Measurements from ENCODE around the gene PIK3CB. TPM values are rescaled to one million over a fixed set of nuclear protein-coding genes. Genes with fewer than 3 reads are reported as not detected.

Gene PIK3CB
- total and polyA plus RNA-seq, 10 of the 15 experiments (the other 5 are each of a cell fraction or from before 2014, with no cell fraction given), result 5.0 to 18.4 (median 10.4) TPM

DNA sequence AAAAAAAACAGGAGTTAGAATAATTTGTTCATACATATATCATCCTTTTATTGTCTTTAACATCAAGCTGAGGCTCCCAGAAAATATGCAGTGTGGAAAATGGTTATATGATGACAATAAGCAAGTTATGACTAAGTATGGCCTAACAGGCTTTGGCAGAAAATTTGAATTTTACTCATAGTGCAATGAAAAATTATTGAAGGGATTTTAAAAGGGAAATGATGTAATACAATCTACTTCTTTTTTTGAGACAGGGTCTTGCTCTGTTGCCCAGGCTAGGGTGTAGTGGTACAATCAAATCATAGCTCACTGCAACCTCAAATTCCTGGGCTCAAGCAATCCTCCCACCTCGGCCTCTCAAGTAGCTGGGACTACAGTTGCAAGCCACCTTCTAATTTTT is 147.5 kb downstream of the PIK3CB start:
- H3K27ac ChIP-seq (ENCODE audit: control insufficient read depth, insufficient read depth), result peak overlapping the region; percentile 53; the same call in 1 of the 2 replicates
- no peak overlapping the region for H3K9ac ChIP-seq (ENCODE audit: control insufficient read depth, insufficient read depth, low read length)
- H2AFZ ChIP-seq (ENCODE audit: control insufficient read depth, low read depth, low read length), result no peak overlapping the region
- POLR2A ChIA-PET, result interaction anchor here (0.6 to 1.7 kb wide), 5 partner anchors 41 to 204 kb away, joined by 3 to 6 read pairs (median 4); no protein-coding TSS in a partner anchor
- H3K36me3 ChIP-seq (ENCODE audit: control insufficient read depth in 2 of 2, insufficient read depth in 2 of 2, low read length in 1 of 2), result peaks cover 0 to 7% of the 10 kb centered on the region in 2 experiments; a peak in 1 of 4 replicates
- peaks cover 14% of the 10 kb centered on the region for H3K4me1 ChIP-seq (ENCODE audit: control insufficient read depth, insufficient read depth, low read length)
- no peak for TF ChIP-seq MYC (IDR thresholded peaks at IDR 0.05; ENCODE audit: insufficient read depth, insufficient read length, insufficient replicate concordance, low read length, severe bottlenecking)
- peak; percentile 49 for TF ChIP-seq ATF7 (IDR thresholded peaks at IDR 0.05; ENCODE audit: low read depth)
- no peak for TF ChIP-seq PML (IDR thresholded peaks at IDR 0.05; ENCODE audit: low read length)
- no peak for TF ChIP-seq NR2C2 (IDR thresholded peaks at IDR 0.05; ENCODE audit: borderline replicate concordance, control insufficient read depth, insufficient read length, low read depth)
- TF ChIP-seq SIN3A (IDR thresholded peaks at IDR 0.05; ENCODE audit: low read depth, low read length), result no peak
- TF ChIP-seq BCL11A (IDR thresholded peaks at IDR 0.05; ENCODE audit: low read depth, low read length), result no peak
- TF ChIP-seq, protein P1, sequence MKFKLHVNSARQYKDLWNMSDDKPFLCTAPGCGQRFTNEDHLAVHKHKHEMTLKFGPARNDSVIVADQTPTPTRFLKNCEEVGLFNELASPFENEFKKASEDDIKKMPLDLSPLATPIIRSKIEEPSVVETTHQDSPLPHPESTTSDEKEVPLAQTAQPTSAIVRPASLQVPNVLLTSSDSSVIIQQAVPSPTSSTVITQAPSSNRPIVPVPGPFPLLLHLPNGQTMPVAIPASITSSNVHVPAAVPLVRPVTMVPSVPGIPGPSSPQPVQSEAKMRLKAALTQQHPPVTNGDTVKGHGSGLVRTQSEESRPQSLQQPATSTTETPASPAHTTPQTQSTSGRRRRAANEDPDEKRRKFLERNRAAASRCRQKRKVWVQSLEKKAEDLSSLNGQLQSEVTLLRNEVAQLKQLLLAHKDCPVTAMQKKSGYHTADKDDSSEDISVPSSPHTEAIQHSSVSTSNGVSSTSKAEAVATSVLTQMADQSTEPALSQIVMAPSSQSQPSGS (IDR thresholded peaks at IDR 0.05; ENCODE audit: low read length), result peak; percentile 63; the same call in 1 of the 2 replicates
- no peak for TF ChIP-seq HDGF (IDR thresholded peaks at IDR 0.05)
- TF ChIP-seq JUNB (IDR thresholded peaks at IDR 0.05), result peak; percentile 86
- TF ChIP-seq MTA3 (IDR thresholded peaks at IDR 0.05; ENCODE audit: borderline replicate concordance, low read length), result 0 out of 2 replicates have a peak, but pooled peaks have one; percentile 9
- no peak for TF ChIP-seq CBX3 (IDR thresholded peaks at IDR 0.05; ENCODE audit: borderline replicate concordance, low read depth)
- TF ChIP-seq CREM (IDR thresholded peaks at IDR 0.05; ENCODE audit: low read depth), result peak; percentile 20; the same call in 1 of the 2 replicates
- no peak for TF ChIP-seq ZSCAN29 (IDR thresholded peaks at IDR 0.05)
- H3K9me3 ChIP-seq (replicated peaks; ENCODE audit: control insufficient read depth, insufficient read depth, low read length), result no peaks in the 10 kb centered on the region
- FAIRE-seq (no peak), DNase-seq (ENCODE audit: low read depth, low spot score) (no peak), ATAC-seq (peak; percentile 55)
- no peaks in the 10 kb centered on the region for H3K79me2 ChIP-seq (ENCODE audit: control insufficient read depth, insufficient read depth, low read length)
- H4K20me1 ChIP-seq (ENCODE audit: control insufficient read depth, insufficient read depth), result no peaks in the 10 kb centered on the region
- H3K4me2 ChIP-seq (ENCODE audit: control insufficient read depth, insufficient read depth), result peak overlapping the region; percentile 25; the same call in 1 of the 2 replicates
- in situ Hi-C loops (cut with MboI) (no loop called here), intact Hi-C loops (cut with micrococcal nuclease; ENCODE audit: unreplicated experiment) (loop anchor here (2.0 kb wide), 1 partner anchor 92 kb away; the partner anchor contains the start of gene CEP70)
- H3K27me3 ChIP-seq (replicated peaks in 1 of 2; ENCODE audit: control insufficient read depth in 2 of 2, insufficient read depth in 2 of 2, low read length in 1 of 2), result no peaks in the 10 kb centered on the region
- no TSS peak for BruUV-seq (replicated peaks)
- CTCF ChIA-PET, result interaction anchor here (0.7 to 5.3 kb wide), 9 partner anchors 8 to 235 kb away, joined by 3 to 39 read pairs (median 7); partner anchors contain the start of gene CEP70
- WGBS (ENCODE audit: insufficient coverage, insufficient replicate concordance, low lambda C conversion rate, missing lambda C conversion rate), result 72% methylated on average over 1 of the region's 1 CpG
- H3K4me3 ChIP-seq, result no peak overlapping the region
- RAD21 ChIA-PET (ENCODE audit: unreplicated experiment), result interaction anchor here (0.6 to 5.2 kb wide), 9 partner anchors 7 to 236 kb away, joined by 3 to 50 read pairs (median 3); partner anchors contain the start of gene CEP70
- SMC1A ChIA-PET (ENCODE audit: uncharacterized antibody, unreplicated experiment), result interaction anchor here (0.5 to 4.6 kb wide), 21 partner anchors 8 to 1138 kb away, joined by 3 to 32 read pairs (median 4); partner anchors contain the start of gene CEP70
